SK-N-SH (cell line): Measurements from ENCODE around the gene OPHN1. TPM values are rescaled to one million over a fixed set of nuclear protein-coding genes. Genes with fewer than 3 reads are reported as not detected.

ENCODE experiments used
- CTCF ChIA-PET: fragments of 300-600, 350-600 bp; formaldehyde crosslinking; extraction: SDS; loops from one replicate; lab custom pipeline; 2021; lab: Yijun Ruan, JAX
- POLR2A ChIA-PET: fragments of 350-600 bp; sonication (Branson Sonifier 250); formaldehyde crosslinking; extraction: SDS; loops from one replicate; lab custom pipeline; 2020; ENCODE audit warnings: antibody characterized with exemption, inconsistent platforms; lab: Yijun Ruan, JAX
- DNase-seq: peaks from one replicate; pipeline ENCODE4 v3.0.0; 2012
- H2AFZ ChIP-seq: fragments of 200-600 bp; sonication (generic); 2 replicates; pipeline ENCODE4 v1.8.1; 2016; ENCODE audit warnings: antibody characterized with exemption, mild to moderate bottlenecking, low read depth
- H3F3A ChIP-seq: fragments of 200-600 bp; sonication (generic); replicated peaks from 2 replicates; pipeline ENCODE3; 2016; ENCODE audit warnings: antibody characterized with exemption, mild to moderate bottlenecking; ENCODE audit not compliant: insufficient read depth
- H3K27ac ChIP-seq, 2 experiments: fragments of 200-500 bp in 1 of 2; fragments of 200-600 bp in 1 of 2; sonication (Bioruptor generic) in 1 of 2; sonication (generic), shearing (Covaris generic) in 1 of 2; 2 replicates each; pipeline versions ENCODE4 v1.5.1 to v1.6.1; 2014 to 2016; ENCODE audit warnings: low read depth in 2 of 2, inconsistent platforms in 1 of 2, low read length in 1 of 2, mild to moderate bottlenecking in 1 of 2, mixed read lengths in 1 of 2
- H3K27me3 ChIP-seq: fragments of 200-600 bp; sonication (generic), shearing (Covaris generic); 2 replicates; pipeline ENCODE4 v1.6.1; 2016; ENCODE audit warnings: mixed run types; ENCODE audit not compliant: insufficient read depth
- H3K36me3 ChIP-seq, 2 experiments: fragments of 200-500 bp in 1 of 2; fragments of 200-600 bp in 1 of 2; sonication (Bioruptor generic) in 1 of 2; sonication (generic) in 1 of 2; replicated peaks in 1 of 2; 2 replicates each; pipeline versions ENCODE3 to v1.5.1; 2014 to 2016; ENCODE audit warnings: low read length in 1 of 2, mild to moderate bottlenecking in 1 of 2; ENCODE audit not compliant: insufficient read depth in 2 of 2, control insufficient read depth in 1 of 2
- H3K4me1 ChIP-seq, 2 experiments: fragments of 200-500 bp in 1 of 2; fragments of 200-600 bp in 1 of 2; sonication (Bioruptor generic) in 1 of 2; sonication (generic), shearing (Covaris generic) in 1 of 2; 2 replicates each; pipeline versions ENCODE4 v1.5.1 to v1.6.1; 2014 to 2016; ENCODE audit warnings: low read depth in 1 of 2, low read length in 1 of 2, mixed run types in 1 of 2; ENCODE audit not compliant: insufficient read depth in 2 of 2, control insufficient read depth in 1 of 2
- H3K4me2 ChIP-seq: fragments of 200-600 bp; sonication (generic), shearing (Covaris generic); 2 replicates; pipeline ENCODE4 v1.6.1; 2017; ENCODE audit warnings: mixed run types
- H3K4me3 ChIP-seq, 2 experiments: fragments of 200-500 bp in 1 of 2; fragments of 200-600 bp in 1 of 2; sonication (Bioruptor generic) in 1 of 2; sonication (generic), shearing (Covaris generic) in 1 of 2; 2 replicates each; pipeline versions ENCODE4 v1.5.1 to v1.8.1; 2014 to 2016; ENCODE audit warnings: low read depth in 2 of 2, inconsistent platforms in 1 of 2, low read length in 1 of 2, mild to moderate bottlenecking in 1 of 2, mixed read lengths in 1 of 2, moderate library complexity in 1 of 2
- H3K79me2 ChIP-seq: fragments of 200-600 bp; sonication (generic); 2 replicates; pipeline ENCODE4 v1.8.1; 2017; ENCODE audit warnings: mild to moderate bottlenecking; ENCODE audit not compliant: insufficient read depth
- H3K9ac ChIP-seq: fragments of 200-600 bp; sonication (generic); 2 replicates; pipeline ENCODE4 v1.6.1; 2017; ENCODE audit warnings: mixed run types
- H3K9me2 ChIP-seq: fragments of 200-600 bp; sonication (generic); 2 replicates; pipeline ENCODE4 v1.6.1; 2017; ENCODE audit warnings: mixed run types
- H3K9me3 ChIP-seq: fragments of 200-600 bp; sonication (generic); 2 replicates; pipeline ENCODE4 v1.6.1; 2017; ENCODE audit warnings: mixed run types, mild to moderate bottlenecking, moderate library complexity
- H4K20me1 ChIP-seq: fragments of 200-600 bp; sonication (generic); 2 replicates; pipeline ENCODE4 v1.6.1; 2017; ENCODE audit warnings: mild to moderate bottlenecking, mixed run types; ENCODE audit not compliant: insufficient read depth
- CHD2 ChIP-seq: fragments of 150-350 bp; IDR thresholded peaks from 2 replicates; pipeline ENCODE4 v1.6.1; 2018; ENCODE audit warnings: low read length; ENCODE audit not compliant: partially characterized antibody
- CTCF ChIP-seq: fragments of 200-600 bp; sonication (generic); IDR thresholded peaks from 2 replicates; pipeline ENCODE4 v1.6.1; 2017; ENCODE audit warnings: antibody characterized with exemption, mild to moderate bottlenecking, moderate library complexity
- ELF1 ChIP-seq: IDR thresholded peaks from 2 replicates; pipeline ENCODE4 v1.4.0; 2012
- EP300 ChIP-seq, 2 experiments: IDR thresholded peaks; 2 replicates each; pipeline versions ENCODE4 v1.4.0 to v1.6.1; 2012; ENCODE audit warnings: borderline replicate concordance in 1 of 2, low read depth in 1 of 2, low read length in 1 of 2
- EZH2phosphoT487 ChIP-seq: fragments of 200-600 bp; sonication (generic); IDR thresholded peaks from 2 replicates; pipeline ENCODE4 v1.6.1; 2017; ENCODE audit warnings: low read depth, mixed run types, mild to moderate bottlenecking, antibody characterized with exemption, moderate library complexity, borderline replicate concordance
- GABPA ChIP-seq: IDR thresholded peaks from 2 replicates; pipeline ENCODE4 v1.4.0; 2012; ENCODE audit warnings: low read depth, mild to moderate bottlenecking
- GATA2 ChIP-seq: sonication (generic); formaldehyde crosslinking; IDR thresholded peaks from 2 replicates; pipeline ENCODE4 v1.5.0; 2020; ENCODE audit warnings: mild to moderate bottlenecking, missing genetic modification reagents
- JUND ChIP-seq: IDR thresholded peaks from 2 replicates; pipeline ENCODE4 v1.4.0; 2012
- NFIC ChIP-seq: IDR thresholded peaks from 2 replicates; pipeline ENCODE4 v1.4.0; 2012; ENCODE audit warnings: borderline replicate concordance
- NRF1 ChIP-seq: IDR thresholded peaks from 2 replicates; pipeline ENCODE4 v1.6.1; 2012; ENCODE audit warnings: low read depth, mild to moderate bottlenecking, low read length
- RCOR1 ChIP-seq: fragments of 150-350 bp; IDR thresholded peaks from 2 replicates; pipeline ENCODE4 v1.6.1; 2017; ENCODE audit warnings: antibody characterized with exemption, low read length
- REST ChIP-seq: IDR thresholded peaks from 2 replicates; pipeline ENCODE4 v1.6.1; 2012; ENCODE audit warnings: mild to moderate bottlenecking, low read depth, low read length, moderate library complexity
- TAF1 ChIP-seq: IDR thresholded peaks from 2 replicates; pipeline ENCODE4 v1.6.1; 2012; ENCODE audit warnings: low read depth, mild to moderate bottlenecking, low read length, moderate library complexity, borderline replicate concordance
- TCF12 ChIP-seq: IDR thresholded peaks from 2 replicates; pipeline ENCODE4 v1.4.0; 2012
- TEAD4 ChIP-seq: IDR thresholded peaks from 2 replicates; pipeline ENCODE4 v1.4.0; 2012; ENCODE audit warnings: mild to moderate bottlenecking, borderline replicate concordance; ENCODE audit not compliant: insufficient read depth
- USF1 ChIP-seq: IDR thresholded peaks from 2 replicates; pipeline ENCODE4 v1.4.0; 2012; ENCODE audit warnings: low read depth, borderline replicate concordance
- USF2 ChIP-seq: fragments of 150-350 bp; IDR thresholded peaks from 2 replicates; pipeline ENCODE4 v1.6.1; 2017; ENCODE audit warnings: antibody characterized with exemption, low read length, low read depth, borderline replicate concordance
- ZBTB33 ChIP-seq: IDR thresholded peaks from 2 replicates; pipeline ENCODE4 v1.4.0; 2012; ENCODE audit warnings: low read depth, borderline replicate concordance
- WGBS: methylation state at CpG from one replicate; pipeline ENCODE4 v1.1.6; 2017; ENCODE audit warnings: low lambda C conversion rate; 5-methylcytosine and 5-hydroxymethylcytosine counted together
- polyA plus RNA-seq, 3 experiments: library from polyadenylated mRNA; depleted of rRNA; stranded (reverse); fragments of >200 nt; gene quantifications; 2 replicates each; pipeline ENCODE4 v1.2.3, GENCODE V29; 2012

Gene OPHN1
- polyA plus RNA-seq, 1 of the 3 experiments (the other 2 are of a cell fraction): 1.7 TPM

GRCh38 chrX:68417651-68418050 is 15.6 kb downstream of the OPHN1 start:
- TF ChIP-seq EZH2phosphoT487: no peak
- 0 out of 4 replicates have a peak, but pooled peaks of 1 of the 2 experiments have one; percentile 26 for TF ChIP-seq EP300 (IDR thresholded peaks at IDR 0.05; ENCODE audit: borderline replicate concordance in 1 of 2, low read depth in 1 of 2, low read length in 1 of 2)
- TF ChIP-seq, all 33 proteins: peak for 1
- Histone ChIP-seq H4K20me1 (0 out of 2 replicates have a peak, but pooled peaks cover 3% of the 10 kb centered on the region), H3F3A (no peaks in the 10 kb centered on the region), H3K4me3 (no peak overlapping the region), H3K9me2 (no peaks in the 10 kb centered on the region), H3K9me3 (no peaks in the 10 kb centered on the region), H2AFZ (no peak overlapping the region), H3K27me3 (no peaks in the 10 kb centered on the region; the same call in 1 of the 2 replicates), H3K4me1 (peaks cover 0 to 4% of the 10 kb centered on the region in 2 experiments; a peak in 1 of 4 replicates), H3K4me2 (no peak overlapping the region), H3K36me3 (no peaks in the 10 kb centered on the region), H3K9ac (no peak overlapping the region), H3K27ac (peak overlapping the region in 1 of 2 experiments; percentile 67; a peak in 2 of 4 replicates), H3K79me2 (no peaks in the 10 kb centered on the region)
- POLR2A ChIA-PET: interaction anchor here (0.6 to 1.2 kb wide), 2 partner anchors 15 to 17 kb away, joined by 3 to 5 read pairs; partner anchors contain the start of gene OPHN1
- CTCF ChIA-PET: interaction anchor here (0.9 kb wide), 1 partner anchor 221 kb away, joined by 3 read pairs; no protein-coding TSS in a partner anchor
- no peak for DNase-seq
- 57% methylated on average over 2 of the region's 2 CpGs for WGBS

GRCh38 chrX:68416592-68416991 is 16.7 kb downstream of the OPHN1 start:
- H3K9me2 ChIP-seq: no peaks in the 10 kb centered on the region
- H3F3A ChIP-seq: no peaks in the 10 kb centered on the region
- ChIA-PET POLR2A (no interaction called here), CTCF (no interaction called here)
- no peaks in the 10 kb centered on the region for H3K36me3 ChIP-seq
- H3K9ac ChIP-seq: no peak overlapping the region
- H3K79me2 ChIP-seq: no peaks in the 10 kb centered on the region
- H3K27ac ChIP-seq: no peak overlapping the region
- peaks cover 0 to 4% of the 10 kb centered on the region in 2 experiments; a peak in 1 of 4 replicates for H3K4me1 ChIP-seq
- peaks cover 3% of the 10 kb centered on the region for H3K27me3 ChIP-seq
- DNase-seq: no peak
- no peaks in the 10 kb centered on the region for H3K9me3 ChIP-seq
- WGBS: 44% methylated on average over 3 of the region's 3 CpGs
- no peak overlapping the region for H3K4me2 ChIP-seq
- H2AFZ ChIP-seq: no peak overlapping the region
- H4K20me1 ChIP-seq: 0 out of 2 replicates have a peak, but pooled peaks cover 3% of the 10 kb centered on the region
- no peak overlapping the region for H3K4me3 ChIP-seq
- TF ChIP-seq ELF1 (no peak), JUND (no peak), EZH2phosphoT487 (no peak), NRF1 (no peak), GABPA (no peak), USF1 (no peak), TCF12 (no peak), REST (no peak), ZBTB33 (no peak), NFIC (no peak), GATA2 (CRISPR knock-in tag) (no peak), CHD2 (no peak), CTCF (no peak), TEAD4 (no peak), RCOR1 (no peak), USF2 (no peak), TAF1 (no peak)
